Activated B cell treated with CpG ODN at 0.5 μM for 24 hours (primary cell): Measurements from ENCODE around the gene CCNI. TPM values are rescaled to one million over a fixed set of nuclear protein-coding genes. Genes with fewer than 3 reads are reported as not detected.
A peak's percentile ranks its signal among the peaks of the same experiment; 100 is the strongest.
"Not testable (repeated sequence)": the region's sequence is repeated elsewhere in the genome, so short reads cannot be mapped to it uniquely, and the experiment has no call there.

Experiments used
- ATAC-seq: fragments of 200-7000 bp; cut with Tn5 transposase; one replicate; pipeline ENCODE4 v1.10.0; 2021; ENCODE audit warnings: low read depth, mild to moderate bottlenecking, moderate library complexity
- CTCF ChIA-PET: fragments of 350-600 bp; sonication (Branson Sonifier 250); formaldehyde crosslinking; loops from one replicate; lab custom pipeline; 2021; ENCODE audit warnings: antibody characterized with exemption; lab: Charles Lee
- POLR2A ChIA-PET: fragments of 350-600 bp; sonication (Branson Sonifier 250); formaldehyde crosslinking; loops from one replicate; lab custom pipeline; 2021; ENCODE audit warnings: antibody characterized with exemption; lab: Charles Lee
- DNase-seq: peaks from one replicate; pipeline ENCODE4 v3.0.0; 2022
- H3K27ac Mint-ChIP-seq: one replicate; pipeline ENCODE4 v1.8.0; 2020; ENCODE audit warnings: mixed read lengths
- H3K27me3 Mint-ChIP-seq: one replicate; pipeline ENCODE4 v1.8.0; 2021; ENCODE audit warnings: mixed read lengths
- H3K36me3 Mint-ChIP-seq: one replicate; pipeline ENCODE4 v1.8.0; 2021; ENCODE audit warnings: low read depth, mixed read lengths
- H3K4me1 Mint-ChIP-seq: one replicate; pipeline ENCODE4 v1.8.0; 2021; ENCODE audit warnings: mixed read lengths
- H3K4me3 Mint-ChIP-seq: one replicate; pipeline ENCODE4 v1.8.0; 2020; ENCODE audit warnings: mild to moderate bottlenecking, mixed read lengths
- H3K9me3 Mint-ChIP-seq: one replicate; pipeline ENCODE4 v1.8.0; 2020; ENCODE audit warnings: mixed read lengths
- intact Hi-C: fragments of 100-400 bp; cut with micrococcal nuclease; formaldehyde crosslinking; loops from one replicate; pipeline ENCODE4 v1.15.1; 2024
- total RNA-seq: library from RNA; stranded (reverse); gene quantifications from 2 replicates; pipeline ENCODE4 v1.2.3, GENCODE V29; 2022
- TF ChIP-seq, protein P1 (sequence below): fragments of 200-600 bp; IDR thresholded peaks from one replicate; pipeline ENCODE4 v1.8.0; 2022; ENCODE audit warnings: antibody characterized with exemption, mild to moderate bottlenecking

Gene CCNI
- total RNA-seq, 1 donor from 2014 or later = 246 TPM

DNA sequence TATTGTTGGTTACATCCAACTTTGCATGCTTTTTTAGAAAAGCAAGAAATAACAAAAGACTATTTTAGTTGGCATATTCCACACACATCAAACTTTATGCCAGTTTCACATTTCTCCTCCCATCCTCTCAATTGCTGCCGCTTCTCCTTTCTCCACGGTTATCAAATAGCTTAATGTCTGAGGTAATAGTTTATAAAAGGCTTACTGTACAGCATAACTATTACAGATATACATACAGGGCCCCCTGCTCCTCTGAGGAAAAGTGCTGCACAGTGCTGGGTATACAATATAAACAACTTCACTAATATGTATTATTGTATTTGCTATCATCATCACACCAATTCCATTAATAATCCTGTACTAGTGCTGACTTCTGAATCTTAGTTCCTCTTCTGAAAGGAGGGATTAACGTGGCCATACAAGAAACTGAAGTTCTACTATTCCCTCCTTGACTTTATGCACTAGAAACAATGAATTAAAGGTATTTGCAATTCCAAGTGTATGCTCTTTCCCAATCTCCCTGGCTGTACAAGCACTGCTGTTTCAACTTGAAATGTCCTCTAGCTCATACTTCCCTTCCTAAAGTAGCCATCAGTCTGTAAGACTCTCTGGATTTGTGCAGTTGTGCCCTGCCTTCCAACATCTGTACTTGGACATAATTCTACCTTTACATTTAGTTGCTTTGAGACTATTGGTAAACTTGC is 2.5 kb downstream of the CCNI start:
- Mint-ChIP-seq H3K27ac (no peak overlapping the region), H3K27me3 (no peaks in the 10 kb centered on the region), H3K4me3 (no peak overlapping the region), H3K9me3 (no peaks in the 10 kb centered on the region), H3K4me1 (peaks cover 51% of the 10 kb centered on the region), H3K36me3 (peaks cover 27% of the 10 kb centered on the region)
- POLR2A ChIA-PET = interaction anchor here (0.7 to 1.7 kb wide), 5 partner anchors 85 to 135 kb away, joined by 3 to 8 read pairs (median 3); no protein-coding TSS in a partner anchor
- CTCF ChIA-PET = interaction anchor here (0.8 to 2.9 kb wide), 4 partner anchors 21 to 130 kb away, joined by 3 to 16 read pairs (median 4); no protein-coding TSS in a partner anchor
- ATAC-seq (no peak), DNase-seq (no peak)
- intact Hi-C loops = loop anchor here (10.0 kb wide), 2 partner anchors 662 to 1558 kb away; partner anchors contain the start of genes RCHY1 and THAP6
- TF ChIP-seq, protein P1, sequence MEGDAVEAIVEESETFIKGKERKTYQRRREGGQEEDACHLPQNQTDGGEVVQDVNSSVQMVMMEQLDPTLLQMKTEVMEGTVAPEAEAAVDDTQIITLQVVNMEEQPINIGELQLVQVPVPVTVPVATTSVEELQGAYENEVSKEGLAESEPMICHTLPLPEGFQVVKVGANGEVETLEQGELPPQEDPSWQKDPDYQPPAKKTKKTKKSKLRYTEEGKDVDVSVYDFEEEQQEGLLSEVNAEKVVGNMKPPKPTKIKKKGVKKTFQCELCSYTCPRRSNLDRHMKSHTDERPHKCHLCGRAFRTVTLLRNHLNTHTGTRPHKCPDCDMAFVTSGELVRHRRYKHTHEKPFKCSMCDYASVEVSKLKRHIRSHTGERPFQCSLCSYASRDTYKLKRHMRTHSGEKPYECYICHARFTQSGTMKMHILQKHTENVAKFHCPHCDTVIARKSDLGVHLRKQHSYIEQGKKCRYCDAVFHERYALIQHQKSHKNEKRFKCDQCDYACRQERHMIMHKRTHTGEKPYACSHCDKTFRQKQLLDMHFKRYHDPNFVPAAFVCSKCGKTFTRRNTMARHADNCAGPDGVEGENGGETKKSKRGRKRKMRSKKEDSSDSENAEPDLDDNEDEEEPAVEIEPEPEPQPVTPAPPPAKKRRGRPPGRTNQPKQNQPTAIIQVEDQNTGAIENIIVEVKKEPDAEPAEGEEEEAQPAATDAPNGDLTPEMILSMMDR = no peak

DNA sequence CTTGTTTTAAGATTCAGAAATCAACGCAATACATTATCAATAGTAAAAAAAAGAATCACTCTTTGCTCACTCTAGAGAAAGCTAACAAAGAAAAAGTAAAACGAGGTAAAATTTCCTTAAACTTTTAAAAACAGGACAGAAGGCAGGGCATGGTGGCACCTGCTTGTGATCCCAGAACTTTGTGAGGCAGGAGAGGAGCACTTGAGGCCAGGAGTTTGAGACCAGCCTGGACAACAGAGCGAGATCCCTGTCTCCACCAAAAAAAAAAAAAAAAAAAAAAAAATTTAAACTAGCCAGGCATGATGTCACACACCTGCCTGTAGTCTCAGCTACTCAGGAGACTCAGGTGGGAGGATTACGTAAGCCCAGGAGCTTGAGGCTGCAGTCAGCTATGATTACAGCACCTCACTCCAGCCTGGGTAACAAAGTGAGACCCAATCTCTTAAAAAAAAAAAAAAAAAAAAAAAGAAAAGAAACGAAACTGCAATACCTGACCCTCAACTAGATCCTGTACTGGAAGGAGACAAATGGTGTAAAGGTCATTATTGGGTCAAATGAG is 3.5 kb downstream of the CCNI start:
- CTCF ChIA-PET = interaction anchor here (0.6 to 2.7 kb wide), 5 partner anchors 13 to 131 kb away, joined by 3 to 20 read pairs (median 4); no protein-coding TSS in a partner anchor
- intact Hi-C loops = loop anchor here (10.0 kb wide), 2 partner anchors 663 to 1557 kb away; partner anchors contain the start of genes RCHY1 and THAP6
- peaks cover 49% of the 10 kb centered on the region for H3K4me1 Mint-ChIP-seq
- ATAC-seq (no peak), DNase-seq (no peak)
- peak overlapping the region; percentile 41 for H3K4me3 Mint-ChIP-seq
- H3K36me3 Mint-ChIP-seq = peaks cover 30% of the 10 kb centered on the region
- H3K9me3 Mint-ChIP-seq = no peaks in the 10 kb centered on the region
- POLR2A ChIA-PET = interaction anchor here (0.6 to 1.7 kb wide), 5 partner anchors 86 to 944 kb away, joined by 3 to 7 read pairs (median 3); no protein-coding TSS in a partner anchor
- H3K27ac Mint-ChIP-seq = peak overlapping the region; percentile 65
- TF ChIP-seq, protein P1 = no peak
- H3K27me3 Mint-ChIP-seq = no peaks in the 10 kb centered on the region

DNA sequence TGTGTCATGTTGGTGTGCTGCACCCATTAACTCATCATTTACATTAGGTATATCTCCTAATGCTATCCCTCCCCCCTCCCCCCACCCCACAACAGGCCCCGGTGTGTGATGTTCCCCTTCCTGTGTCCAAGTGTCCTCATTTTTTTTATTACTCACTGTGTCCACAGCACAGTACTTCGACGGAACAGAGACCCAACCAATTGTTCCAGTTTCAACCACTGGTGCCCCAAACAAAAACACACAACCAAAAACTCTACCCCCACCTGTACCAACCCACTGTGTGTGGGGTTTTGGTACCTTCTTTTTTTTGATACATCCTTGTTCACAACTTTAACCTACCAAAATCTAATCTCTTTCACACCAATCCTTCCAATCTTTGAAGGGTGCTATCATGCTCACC is 6.3 kb downstream of the CCNI start:
- POLR2A ChIA-PET = interaction anchor here (0.6 to 0.9 kb wide), 2 partner anchors 88 to 1663 kb away, joined by 3 to 6 read pairs; partner anchors contain the start of gene CCNG2
- H3K4me1 Mint-ChIP-seq = peaks cover 39% of the 10 kb centered on the region

DNA sequence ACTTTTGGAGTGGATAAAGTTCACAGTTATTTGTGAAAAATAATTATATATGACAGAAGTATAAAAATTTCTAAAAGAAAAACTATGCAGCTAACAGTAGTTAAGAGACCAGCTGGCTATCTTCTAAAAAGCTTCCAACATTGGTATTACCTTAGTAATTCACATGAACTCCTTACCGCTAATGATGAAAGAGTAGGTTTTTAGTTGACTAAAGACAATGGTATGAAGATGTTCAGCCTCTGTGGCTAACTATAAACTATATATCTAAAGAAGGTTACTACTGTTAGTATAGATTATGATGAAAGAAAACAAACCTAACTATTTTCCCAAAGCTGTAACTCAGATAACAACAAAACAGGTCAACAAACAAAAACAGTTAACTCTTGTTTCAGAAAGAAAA is 10.4 kb downstream of the CCNI start:
- no peak for ATAC-seq
- Mint-ChIP-seq H3K27me3 (no peaks in the 10 kb centered on the region), H3K4me3 (no peak overlapping the region), H3K27ac (no peak overlapping the region), H3K9me3 (no peaks in the 10 kb centered on the region), H3K36me3 (peaks cover 66% of the 10 kb centered on the region), H3K4me1 (peaks cover 26% of the 10 kb centered on the region)
- CTCF ChIA-PET = interaction anchor here (0.9 to 1.1 kb wide), 2 partner anchors 56 to 139 kb away, joined by 3 to 4 read pairs; no protein-coding TSS in a partner anchor
- DNase-seq = no peak
- TF ChIP-seq, protein P1 = no peak
- intact Hi-C loops = no loop called here
- POLR2A ChIA-PET = no interaction called here

More for the DNA sequence above, 6.3 kb downstream of the CCNI start:
- ATAC-seq, H3K27me3 Mint-ChIP-seq, DNase-seq, H3K27ac Mint-ChIP-seq, H3K9me3 Mint-ChIP-seq, intact Hi-C loops, H3K4me3 Mint-ChIP-seq: not testable (repeated sequence)
- CTCF ChIA-PET = interaction anchor here (2.7 kb wide), 1 partner anchor 134 kb away, joined by 20 read pairs; no protein-coding TSS in a partner anchor
- H3K36me3 Mint-ChIP-seq = peaks cover 37% of the 10 kb centered on the region

DNA sequence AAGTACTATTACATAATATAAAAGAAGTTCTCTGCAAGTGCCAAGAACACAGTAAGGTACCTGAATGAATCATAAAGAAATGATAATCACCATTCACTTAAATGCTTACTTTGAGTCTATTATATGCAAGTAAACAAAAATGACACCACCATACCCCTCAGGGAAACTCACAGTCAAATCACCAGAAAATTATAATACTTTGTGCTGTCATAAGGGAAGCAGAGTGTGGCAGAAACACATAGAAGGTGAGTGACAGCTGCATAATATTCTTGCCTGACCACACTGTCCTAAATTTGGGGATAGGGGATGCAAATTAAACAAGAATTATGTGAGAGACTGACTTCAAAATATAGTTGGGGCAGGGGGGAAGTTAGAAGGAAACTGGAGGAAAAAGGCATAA is 12.9 kb downstream of the CCNI start:
- Mint-ChIP-seq H3K27me3 (no peaks in the 10 kb centered on the region), H3K27ac (no peak overlapping the region), H3K4me1 (peaks cover 5% of the 10 kb centered on the region), H3K36me3 (peaks cover 76% of the 10 kb centered on the region), H3K4me3 (no peak overlapping the region), H3K9me3 (no peaks in the 10 kb centered on the region)
- ATAC-seq = no peak
- POLR2A ChIA-PET = interaction anchor here (0.6 kb wide), 1 partner anchor 25 kb away, joined by 3 read pairs; no protein-coding TSS in a partner anchor
- intact Hi-C loops = no loop called here
- no peak for DNase-seq
- CTCF ChIA-PET = no interaction called here
- TF ChIP-seq, protein P1 = no peak
